Uterus (tissue), 4 donors: Measurements from ENCODE around the gene LRRC49. TPM values are rescaled to one million over a fixed set of nuclear protein-coding genes. Genes with fewer than 3 reads are reported as not detected.
A peak's percentile ranks its signal among the peaks of the same experiment; 100 is the strongest.
"Not testable (repeated sequence)": the region's sequence is repeated elsewhere in the genome, so short reads cannot be mapped to it uniquely, and the experiment has no call there.

Source experiments
- DNase-seq, 2 donors: peaks; one replicate each; pipeline ENCODE4 v3.0.0-alpha.2; 2019 to 2020
- H3K27ac ChIP-seq, 2 donors: fragments of 200-600 bp; sonication (generic); 1 replicate in 1 of 2; 2 replicates in 1 of 2; pipeline ENCODE4 v1.5.1; 2016 to 2018
- H3K27me3 ChIP-seq, 2 donors: fragments of 200-600 bp; sonication (generic); one replicate each; pipeline ENCODE4 v1.5.1; 2018 to 2019; ENCODE audit warnings: control low read depth in 1 of 2
- H3K36me3 ChIP-seq, 2 donors: fragments of 200-600 bp; sonication (generic); one replicate each; pipeline ENCODE4 v1.5.1; 2019; ENCODE audit warnings: control low read depth in 1 of 2
- H3K4me1 ChIP-seq, 2 donors: fragments of 200-600 bp; sonication (generic); one replicate each; pipeline ENCODE4 v1.5.1; 2018 to 2019; ENCODE audit warnings: control low read depth in 1 of 2
- H3K4me3 ChIP-seq, 2 donors: fragments of 200-600 bp; sonication (generic); 1 replicate in 1 of 2; 2 replicates in 1 of 2; pipeline ENCODE4 v1.5.1; 2018 to 2019; ENCODE audit warnings: mild to moderate bottlenecking in 1 of 2
- H3K9me3 ChIP-seq, 2 donors: fragments of 200-600 bp; sonication (generic); one replicate each; pipeline ENCODE4 v1.5.1; 2019; ENCODE audit warnings: control low read depth in 1 of 2
- CTCF ChIP-seq, 4 experiments: fragments of 200-600 bp in 2 of 4; fragments of 450-650 bp in 2 of 4; sonication (generic) in 2 of 4; IDR thresholded peaks; one replicate each; pipeline ENCODE4 v1.5.1; 2016 to 2019; ENCODE audit warnings: antibody characterized with exemption in 4 of 4, mild to moderate bottlenecking in 2 of 4, moderate library complexity in 1 of 4
- POLR2A ChIP-seq, 2 donors: fragments of 450-650 bp; IDR thresholded peaks; one replicate each; pipeline ENCODE4 v1.6.1; 2016; ENCODE audit warnings: antibody characterized with exemption in 2 of 2, mild to moderate bottlenecking in 1 of 2, moderate library complexity in 1 of 2
- intact Hi-C: fragments of 100-400 bp; cut with DNase I; formaldehyde crosslinking; loops from one replicate; pipeline ENCODE4 v1.15.1; 2023; ENCODE audit warnings: low total_unique reads
- total RNA-seq, 4 donors: library from RNA; depleted of rRNA in 3 of 4; stranded (reverse); fragments of >200 nt in 3 of 4; gene quantifications; one replicate each; pipeline versions ENCODE4 v1.1.0 to v1.2.4, GENCODE V29; 2014 to 2023
- donor health status: DM: yes; HTN: yes; CAD: no.

Gene LRRC49
- total RNA-seq, 4 donors from 2014 or later = 13.8 to 48.7 (median 19.7) TPM

GRCh38 chr15:71042356-71042922 lies 149.8 kb downstream of the LRRC49 start:
- intact Hi-C loops = no loop called here
- Histone ChIP-seq H3K9me3 (no peaks in the 10 kb centered on the region), H3K27ac (no peak overlapping the region), H3K27me3 (no peaks in the 10 kb centered on the region), H3K36me3 (no peaks in the 10 kb centered on the region), H3K4me3 (no peak overlapping the region), H3K4me1 (no peaks in the 10 kb centered on the region)
- no peak for DNase-seq
- TF ChIP-seq POLR2A (IDR thresholded peaks at IDR 0.05) (no peak), CTCF (IDR thresholded peaks at IDR 0.05) (no peak)

DNA sequence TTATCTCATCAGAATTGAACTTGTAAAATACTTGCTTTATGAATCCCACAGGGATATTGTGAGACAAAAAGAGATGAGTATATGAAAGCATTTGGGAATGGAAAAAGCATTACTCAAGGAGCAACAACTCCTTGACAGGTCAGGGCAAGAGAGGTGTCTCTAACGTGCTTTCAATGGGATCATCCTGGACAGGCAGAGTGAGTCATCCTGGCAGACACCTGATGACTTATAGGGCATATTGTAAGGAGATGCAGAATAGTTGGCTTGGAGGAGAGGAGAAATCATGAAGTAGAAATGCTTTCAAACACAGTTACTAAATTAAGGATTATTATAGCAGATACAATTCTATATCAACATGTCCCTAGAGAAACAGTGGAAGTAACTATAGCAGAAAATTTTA lies 150.7 kb downstream of the LRRC49 start:
- Histone ChIP-seq H3K9me3 (no peaks in the 10 kb centered on the region), H3K4me1 (no peaks in the 10 kb centered on the region), H3K27me3 (no peaks in the 10 kb centered on the region), H3K36me3 (no peaks in the 10 kb centered on the region), H3K4me3 (no peak overlapping the region), H3K27ac (no peak overlapping the region)
- DNase-seq = peak; percentile 20 to 23
- intact Hi-C loops = no loop called here
- TF ChIP-seq POLR2A (IDR thresholded peaks at IDR 0.05) (no peak), CTCF (IDR thresholded peaks at IDR 0.05) (no peak)

- no peak overlapping the region for H3K4me3 ChIP-seq
- no peak for DNase-seq
- no peaks in the 10 kb centered on the region for H3K27me3 ChIP-seq
- TF ChIP-seq POLR2A (IDR thresholded peaks at IDR 0.05) (no peak), CTCF (IDR thresholded peaks at IDR 0.05) (no peak)
- no peaks in the 10 kb centered on the region for H3K36me3 ChIP-seq
- H3K27ac ChIP-seq = no peak overlapping the region
- intact Hi-C loops = no loop called here
- no peaks in the 10 kb centered on the region for H3K4me1 ChIP-seq
- no peaks in the 10 kb centered on the region for H3K9me3 ChIP-seq
These were observed 151.4 kb downstream of the LRRC49 start for GRCh38 chr15:71044006-71044405.

- H3K4me1 ChIP-seq, H3K36me3 ChIP-seq, H3K9me3 ChIP-seq, DNase-seq, H3K4me3 ChIP-seq, H3K27me3 ChIP-seq, intact Hi-C loops, H3K27ac ChIP-seq: not testable (repeated sequence)
These were observed 153.5 kb downstream of the LRRC49 start for GRCh38 chr15:71046146-71046545.

- H3K4me3 ChIP-seq = no peak overlapping the region
- no peak overlapping the region for H3K27ac ChIP-seq
- H3K9me3 ChIP-seq = no peaks in the 10 kb centered on the region
- H3K36me3 ChIP-seq = no peaks in the 10 kb centered on the region
- TF ChIP-seq POLR2A (IDR thresholded peaks at IDR 0.05) = no peak
- no peaks in the 10 kb centered on the region for H3K27me3 ChIP-seq
- intact Hi-C loops = no loop called here
- DNase-seq = no peak
- no peaks in the 10 kb centered on the region for H3K4me1 ChIP-seq
These were observed 156.5 kb downstream of the LRRC49 start for GRCh38 chr15:71048913-71049675.

DNA sequence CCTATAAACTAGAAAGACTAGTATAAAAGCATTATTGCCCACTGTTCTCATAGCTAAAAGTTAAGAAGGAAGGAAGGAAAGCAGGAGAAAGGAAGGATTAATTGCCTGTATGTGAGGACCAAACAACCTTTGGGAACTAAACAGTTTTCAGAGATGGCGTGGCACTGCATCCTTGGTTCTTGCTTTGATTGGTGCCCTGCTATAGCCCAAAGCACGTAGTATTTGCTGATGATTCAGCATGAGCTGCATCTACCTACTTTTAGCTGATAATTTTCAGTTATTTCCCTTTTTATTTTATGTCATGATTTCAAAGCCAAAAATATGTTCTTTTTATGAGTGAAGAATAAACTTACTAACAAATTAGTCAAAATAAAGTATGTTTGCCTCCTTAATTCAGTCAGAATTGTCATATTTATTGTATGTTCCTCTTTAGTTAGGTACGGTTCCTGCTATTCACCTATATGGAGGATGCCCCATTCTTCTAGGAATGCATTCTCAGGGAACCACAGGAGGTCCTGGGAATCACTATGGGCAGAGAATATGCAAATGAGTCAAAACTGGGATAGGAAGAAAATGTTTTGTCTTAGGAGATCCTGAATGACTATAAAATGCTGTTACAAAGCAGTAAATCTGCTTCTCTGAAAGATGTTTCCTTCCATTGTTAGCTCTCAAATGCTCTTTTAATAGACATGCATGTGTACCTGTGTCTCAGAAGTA lies 157.2 kb downstream of the LRRC49 start:
- TF ChIP-seq POLR2A (IDR thresholded peaks at IDR 0.05) = no peak
- no peak for TF ChIP-seq CTCF (IDR thresholded peaks at IDR 0.05)
- no peak for DNase-seq
- Histone ChIP-seq H3K4me1 (no peaks in the 10 kb centered on the region), H3K9me3 (no peaks in the 10 kb centered on the region), H3K27me3 (no peaks in the 10 kb centered on the region), H3K27ac (no peak overlapping the region), H3K4me3 (no peak overlapping the region), H3K36me3 (no peaks in the 10 kb centered on the region)
- intact Hi-C loops = no loop called here
